Mucosa of stomach (tissue), 1 donor: ENCODE data around the gene PRDM5.

Experiments used
- H3K27me3 ChIP-seq: one replicate; pipeline ENCODE4 v1.7.0; 2013; ENCODE audit warnings: mild to moderate bottlenecking, low read length; ENCODE audit not compliant: control insufficient read depth, insufficient read depth
- H3K36me3 ChIP-seq: one replicate; pipeline ENCODE4 v1.7.0; 2013; ENCODE audit warnings: low read length; ENCODE audit not compliant: control insufficient read depth, insufficient read depth
- H3K4me1 ChIP-seq: one replicate; pipeline ENCODE4 v1.7.0; 2013; ENCODE audit warnings: mild to moderate bottlenecking, low read length; ENCODE audit not compliant: control insufficient read depth, insufficient read depth
- H3K4me3 ChIP-seq: one replicate; pipeline ENCODE4 v1.7.0; 2013; ENCODE audit warnings: low read length
- H3K9ac ChIP-seq: one replicate; pipeline ENCODE4 v1.7.0; 2013; ENCODE audit warnings: mild to moderate bottlenecking, low read length, moderate library complexity
- H3K9me3 ChIP-seq: one replicate; pipeline ENCODE4 v1.7.0; 2013; ENCODE audit warnings: mild to moderate bottlenecking, low read length, moderate library complexity; ENCODE audit not compliant: control insufficient read depth
- donor health status: Pancreatic carcinoma.

PRDM5 gene

GRCh38 chr4:120808475-120809141 is 113.9 kb downstream of the PRDM5 start:
- H3K27me3 ChIP-seq, result no peaks in the 10 kb centered on the region
- no peaks in the 10 kb centered on the region for H3K9me3 ChIP-seq
- H3K9ac ChIP-seq, result no peak overlapping the region
- H3K4me3 ChIP-seq, result no peak overlapping the region
- H3K36me3 ChIP-seq, result no peaks in the 10 kb centered on the region
- no peaks in the 10 kb centered on the region for H3K4me1 ChIP-seq

GRCh38 chr4:120801137-120801758 is 121.3 kb downstream of the PRDM5 start:
- no peaks in the 10 kb centered on the region for H3K4me1 ChIP-seq
- no peak overlapping the region for H3K9ac ChIP-seq
- H3K9me3 ChIP-seq, result no peaks in the 10 kb centered on the region
- no peaks in the 10 kb centered on the region for H3K27me3 ChIP-seq
- no peaks in the 10 kb centered on the region for H3K36me3 ChIP-seq
- H3K4me3 ChIP-seq, result no peak overlapping the region

GRCh38 chr4:120798570-120798969 is 124.0 kb downstream of the PRDM5 start:
- Histone ChIP-seq H3K36me3 (no peaks in the 10 kb centered on the region), H3K27me3 (no peaks in the 10 kb centered on the region), H3K9ac (no peak overlapping the region), H3K9me3 (no peaks in the 10 kb centered on the region), H3K4me3 (no peak overlapping the region), H3K4me1 (no peaks in the 10 kb centered on the region)

- H3K9ac ChIP-seq, result no peak overlapping the region
- no peaks in the 10 kb centered on the region for H3K9me3 ChIP-seq
- no peaks in the 10 kb centered on the region for H3K27me3 ChIP-seq
- H3K36me3 ChIP-seq, result no peaks in the 10 kb centered on the region
- no peak overlapping the region for H3K4me3 ChIP-seq
- no peaks in the 10 kb centered on the region for H3K4me1 ChIP-seq
Observed at GRCh38 chr4:120796271-120796670, 126.3 kb downstream of the PRDM5 start.

GRCh38 chr4:120785202-120785601 is 137.3 kb downstream of the PRDM5 start:
- Histone ChIP-seq H3K4me3 (no peak overlapping the region), H3K27me3 (no peaks in the 10 kb centered on the region), H3K4me1 (no peaks in the 10 kb centered on the region), H3K9ac (no peak overlapping the region), H3K36me3 (no peaks in the 10 kb centered on the region), H3K9me3 (no peaks in the 10 kb centered on the region)

GRCh38 chr4:120777459-120777858 is 145.1 kb downstream of the PRDM5 start:
- Histone ChIP-seq H3K27me3 (no peaks in the 10 kb centered on the region), H3K9me3 (no peaks in the 10 kb centered on the region), H3K36me3 (no peaks in the 10 kb centered on the region), H3K4me1 (no peaks in the 10 kb centered on the region), H3K9ac (no peak overlapping the region), H3K4me3 (no peak overlapping the region)

- H3K4me3 ChIP-seq, result no peak overlapping the region
Observed at GRCh38 chr4:120775431-120775830, 147.1 kb downstream of the PRDM5 start.

GRCh38 chr4:120773641-120774040 is 148.9 kb downstream of the PRDM5 start:
- peaks cover 5% of the 10 kb centered on the region for H3K4me1 ChIP-seq
- no peaks in the 10 kb centered on the region for H3K36me3 ChIP-seq
- H3K4me3 ChIP-seq, result no peak overlapping the region
- no peaks in the 10 kb centered on the region for H3K9me3 ChIP-seq
- no peak overlapping the region for H3K9ac ChIP-seq
- H3K27me3 ChIP-seq, result no peaks in the 10 kb centered on the region

More at GRCh38 chr4:120775431-120775830, 147.1 kb downstream of the PRDM5 start:
- H3K9ac ChIP-seq, result no peak overlapping the region
- H3K9me3 ChIP-seq, result no peaks in the 10 kb centered on the region
- no peaks in the 10 kb centered on the region for H3K36me3 ChIP-seq
- H3K4me1 ChIP-seq, result no peaks in the 10 kb centered on the region
- H3K27me3 ChIP-seq, result no peaks in the 10 kb centered on the region

- Histone ChIP-seq H3K36me3 (no peaks in the 10 kb centered on the region), H3K9ac (no peak overlapping the region), H3K27me3 (no peaks in the 10 kb centered on the region), H3K9me3 (no peaks in the 10 kb centered on the region), H3K4me1 (peaks cover 5% of the 10 kb centered on the region), H3K4me3 (no peak overlapping the region)
Observed at GRCh38 chr4:120771907-120772306, 150.6 kb downstream of the PRDM5 start.

- H3K4me1 ChIP-seq, result peaks cover 5% of the 10 kb centered on the region
- H3K36me3 ChIP-seq, result no peaks in the 10 kb centered on the region
- no peak overlapping the region for H3K9ac ChIP-seq
- no peaks in the 10 kb centered on the region for H3K9me3 ChIP-seq
- no peaks in the 10 kb centered on the region for H3K27me3 ChIP-seq
- no peak overlapping the region for H3K4me3 ChIP-seq
Observed at GRCh38 chr4:120770897-120771296, 151.6 kb downstream of the PRDM5 start.

GRCh38 chr4:120769227-120769626 is 153.3 kb downstream of the PRDM5 start:
- H3K4me3 ChIP-seq, result no peak overlapping the region
- H3K36me3 ChIP-seq, result no peaks in the 10 kb centered on the region
- H3K9ac ChIP-seq, result no peak overlapping the region
- peaks cover 5% of the 10 kb centered on the region for H3K4me1 ChIP-seq
- H3K27me3 ChIP-seq, result no peaks in the 10 kb centered on the region
- no peaks in the 10 kb centered on the region for H3K9me3 ChIP-seq

GRCh38 chr4:120765260-120765680 is 157.3 kb downstream of the PRDM5 start:
- Histone ChIP-seq H3K36me3 (no peaks in the 10 kb centered on the region), H3K9me3 (no peaks in the 10 kb centered on the region), H3K4me3 (no peak overlapping the region), H3K27me3 (no peaks in the 10 kb centered on the region), H3K4me1 (peaks cover 5% of the 10 kb centered on the region), H3K9ac (no peak overlapping the region)
